PC-3 (cell line): ENCODE data around the gene USP3. TPM values are rescaled to one million over a fixed set of nuclear protein-coding genes. Genes with fewer than 3 reads are reported as not detected.
A peak's percentile ranks its signal among the peaks of the same experiment; 100 is the strongest.

Experiments used
- ATAC-seq: fragments of 200-7000 bp; cut with Tn5 transposase; 2 replicates; pipeline ENCODE4 v1.9.1; 2020; ENCODE audit warnings: mild to moderate bottlenecking, moderate library complexity
- BruUV-seq: library from RNA; stranded (reverse); fragments of 400-500 nt; replicated peaks from 2 replicates; lab custom pipeline; 2021; lab: Mats Ljungman, UMichigan
- CTCF ChIA-PET: fragments of 300-600 bp; sonication (Branson Sonifier 250); formaldehyde crosslinking; loops from one replicate; lab custom pipeline; 2022; ENCODE audit warnings: antibody characterized with exemption; lab: Charles Lee
- POLR2A ChIA-PET: fragments of 300-600 bp; sonication (Branson Sonifier 250); formaldehyde crosslinking; loops from one replicate; lab custom pipeline; 2022; ENCODE audit warnings: antibody characterized with exemption; ENCODE audit not compliant: unreplicated experiment; lab: Charles Lee
- DNase-seq: peaks from one replicate; pipeline ENCODE4 v3.0.0-alpha.2; 2015
- H2AFZ ChIP-seq: fragments of 300-600 bp; sonication (generic); 2 replicates; pipeline ENCODE4 v1.6.0; 2016; ENCODE audit warnings: antibody characterized with exemption, low read length
- H3F3A ChIP-seq: fragments of 300-600 bp; sonication (generic); one replicate; pipeline ENCODE4 v1.6.0; 2017; ENCODE audit warnings: antibody characterized with exemption, low read length, control low read depth, mild to moderate bottlenecking; ENCODE audit not compliant: unreplicated experiment
- H3K27ac ChIP-seq: fragments of 300-600 bp; sonication (generic); 2 replicates; pipeline ENCODE4 v1.5.1; 2016; ENCODE audit warnings: mild to moderate bottlenecking, low read length
- H3K27me3 ChIP-seq: fragments of 300-600 bp; sonication (generic); 2 replicates; pipeline ENCODE4 v1.6.1; 2016; ENCODE audit warnings: low read length, mixed read lengths
- H3K36me3 ChIP-seq: fragments of 300-600 bp; sonication (generic); 2 replicates; pipeline ENCODE4 v1.6.1; 2016; ENCODE audit warnings: low read depth, mixed run types, low read length, mixed read lengths
- H3K4me1 ChIP-seq: fragments of 300-600 bp; sonication (generic); 2 replicates; pipeline ENCODE4 v1.5.1; 2016; ENCODE audit warnings: low read length; ENCODE audit not compliant: insufficient read depth
- H3K4me2 ChIP-seq: fragments of 300-600 bp; sonication (generic); 2 replicates; pipeline ENCODE4 v1.6.0; 2016; ENCODE audit warnings: low read length
- H3K4me3 ChIP-seq: fragments of 300-600 bp; sonication (generic); 2 replicates; pipeline ENCODE4 v1.5.1; 2016; ENCODE audit warnings: mild to moderate bottlenecking, low read length, mixed read lengths
- H3K79me2 ChIP-seq: fragments of 300-600 bp; sonication (generic); 2 replicates; pipeline ENCODE4 v1.6.1; 2017; ENCODE audit warnings: low read length, mixed read lengths
- H3K9ac ChIP-seq: fragments of 300-600 bp; sonication (generic); 2 replicates; pipeline ENCODE4 v1.6.0; 2016; ENCODE audit warnings: mild to moderate bottlenecking, low read length
- H3K9me2 ChIP-seq: fragments of 300-600 bp; sonication (generic); replicated peaks from 2 replicates; pipeline ENCODE4 v1.6.1; 2016; ENCODE audit warnings: mixed run types, low read length, mixed read lengths
- H3K9me3 ChIP-seq: fragments of 300-600 bp; sonication (generic); 2 replicates; pipeline ENCODE4 v1.6.1; 2016; ENCODE audit warnings: low read length, mixed read lengths
- H4K20me1 ChIP-seq: fragments of 300-600 bp; sonication (generic); 2 replicates; pipeline ENCODE4 v1.6.1; 2016; ENCODE audit warnings: low read length, mixed read lengths
- CTCF ChIP-seq: fragments of 300-600 bp; sonication (generic); conservative IDR thresholded peaks from 2 replicates; pipeline ENCODE4 v1.5.1; 2017; ENCODE audit warnings: antibody characterized with exemption, low read depth, mild to moderate bottlenecking, low read length
- EZH2 ChIP-seq: fragments of 300-600 bp; sonication (generic); IDR thresholded peaks from one replicate; pipeline ENCODE4 v1.6.1; 2017; ENCODE audit warnings: antibody characterized with exemption, mild to moderate bottlenecking, low read length; ENCODE audit not compliant: unreplicated experiment
- EZH2phosphoT487 ChIP-seq: fragments of 300-600 bp; sonication (generic); IDR thresholded peaks from 2 replicates; pipeline ENCODE4 v1.6.1; 2018; ENCODE audit warnings: mild to moderate bottlenecking, antibody characterized with exemption, low read length, borderline replicate concordance
- intact Hi-C: fragments of 100-400 bp; cut with micrococcal nuclease; formaldehyde crosslinking; loops from 2 replicates; pipeline ENCODE4 v1.9.0; 2023
- total RNA-seq: library from RNA; depleted of rRNA; stranded (reverse); fragments of >200 nt; gene quantifications from 2 replicates; pipeline ENCODE4 v1.2.3, GENCODE V29; 2014

USP3 gene
- total RNA-seq, 1 experiment from 2014 or later: 26.9 TPM

- no peaks in the 10 kb centered on the region for H3K9me3 ChIP-seq
- no peak overlapping the region for H2AFZ ChIP-seq
- peaks cover 58% of the 10 kb centered on the region for H3K4me1 ChIP-seq
- ChIA-PET CTCF (no interaction called here), POLR2A (no interaction called here)
- TF ChIP-seq EZH2phosphoT487: no peak
- no peak for TF ChIP-seq CTCF
- no peak for TF ChIP-seq EZH2
- no peaks in the 10 kb centered on the region for H3K79me2 ChIP-seq
- H3K27ac ChIP-seq: peak overlapping the region; percentile 30
- peak overlapping the region; percentile 72; the same call in 1 of the 2 replicates for H3K4me2 ChIP-seq
- H4K20me1 ChIP-seq: no peaks in the 10 kb centered on the region
- intact Hi-C loops: no loop called here
- ATAC-seq (no peak), DNase-seq (no peak)
- no peak overlapping the region for H3K4me3 ChIP-seq
- H3K9me2 ChIP-seq: no peaks in the 10 kb centered on the region
- no TSS peak for BruUV-seq
- H3K9ac ChIP-seq: no peak overlapping the region
- H3F3A ChIP-seq: no peaks in the 10 kb centered on the region
- no peaks in the 10 kb centered on the region for H3K36me3 ChIP-seq
- no peaks in the 10 kb centered on the region for H3K27me3 ChIP-seq
Observed at GRCh38 chr15:63493436-63493835, 11.0 kb upstream of the USP3 start.

GRCh38 chr15:63494408-63494807 is 10.0 kb upstream of the USP3 start:
- CTCF ChIA-PET: no interaction called here
- H3K4me3 ChIP-seq: no peak overlapping the region
- BruUV-seq: no TSS peak
- POLR2A ChIA-PET: interaction anchor here (0.7 kb wide), 1 partner anchor 28 kb away, joined by 4 read pairs; no protein-coding TSS in a partner anchor
- H3K36me3 ChIP-seq: no peaks in the 10 kb centered on the region
- ATAC-seq: no peak
- no peak for DNase-seq
- H3K27ac ChIP-seq: no peak overlapping the region
- no peaks in the 10 kb centered on the region for H3K79me2 ChIP-seq
- H3K9me3 ChIP-seq: no peaks in the 10 kb centered on the region
- no peak overlapping the region for H2AFZ ChIP-seq
- no peaks in the 10 kb centered on the region for H4K20me1 ChIP-seq
- H3K9me2 ChIP-seq: no peaks in the 10 kb centered on the region
- intact Hi-C loops: no loop called here
- H3K9ac ChIP-seq: no peak overlapping the region
- TF ChIP-seq EZH2 (no peak), EZH2phosphoT487 (no peak), CTCF (no peak)
- H3K27me3 ChIP-seq: no peaks in the 10 kb centered on the region
- no peak overlapping the region for H3K4me2 ChIP-seq
- no peaks in the 10 kb centered on the region for H3F3A ChIP-seq
- peaks cover 58% of the 10 kb centered on the region for H3K4me1 ChIP-seq

GRCh38 chr15:63495343-63495742 is 9.1 kb upstream of the USP3 start:
- ChIA-PET CTCF (interaction anchor here (1.5 kb wide), 1 partner anchor 8 kb away, joined by 5 read pairs; no protein-coding TSS in a partner anchor), POLR2A (no interaction called here)
- TF ChIP-seq CTCF (no peak), EZH2phosphoT487 (no peak), EZH2 (no peak)
- Histone ChIP-seq H2AFZ (no peak overlapping the region), H3K79me2 (no peaks in the 10 kb centered on the region), H3K9me3 (no peaks in the 10 kb centered on the region), H3K36me3 (no peaks in the 10 kb centered on the region), H3F3A (no peaks in the 10 kb centered on the region), H3K9me2 (no peaks in the 10 kb centered on the region), H3K27ac (peak overlapping the region; percentile 93; the same call in 1 of the 2 replicates), H4K20me1 (no peaks in the 10 kb centered on the region), H3K9ac (no peak overlapping the region), H3K27me3 (no peaks in the 10 kb centered on the region), H3K4me2 (no peak overlapping the region), H3K4me3 (no peak overlapping the region), H3K4me1 (peaks cover 67% of the 10 kb centered on the region)
- no peak for DNase-seq
- BruUV-seq: no TSS peak
- intact Hi-C loops: no loop called here
- ATAC-seq: no peak
